BJ (cell line): ENCODE results near the gene WSB2. TPM values are rescaled to one million over a fixed set of nuclear protein-coding genes. Genes with fewer than 3 reads are reported as not detected.

Experiments
- CTCF ChIA-PET: fragments of 350-600 bp; formaldehyde crosslinking; extraction: SDS; loops from one replicate; lab custom pipeline; 2021; ENCODE audit warnings: antibody characterized with exemption, inconsistent platforms; lab: Yijun Ruan, JAX
- POLR2A ChIA-PET: fragments of 300-600 bp; sonication (Branson Sonifier 250); formaldehyde crosslinking; extraction: SDS; loops from one replicate; lab custom pipeline; 2021; ENCODE audit warnings: antibody characterized with exemption; lab: Charles Lee
- DNase-seq: peaks from one replicate; pipeline ENCODE4 v3.0.0-alpha.2; 2011; ENCODE audit warnings: low read depth
- H3K27me3 ChIP-seq: 2 replicates; pipeline ENCODE4 v1.6.0; 2011; ENCODE audit warnings: low read length; ENCODE audit not compliant: control insufficient read depth, insufficient read depth
- H3K36me3 ChIP-seq: 2 replicates; pipeline ENCODE4 v1.5.1; 2011; ENCODE audit warnings: low read length; ENCODE audit not compliant: control insufficient read depth, insufficient read depth
- H3K4me3 ChIP-seq: 2 replicates; pipeline ENCODE4 v1.5.1; 2011; ENCODE audit warnings: low read depth, mild to moderate bottlenecking, control low read depth, low read length
- CTCF ChIP-seq: IDR thresholded peaks from 2 replicates; pipeline ENCODE4 v1.5.1; 2011; ENCODE audit warnings: low read depth, mild to moderate bottlenecking, control low read depth, inconsistent platforms, low read length, moderate library complexity; ENCODE audit not compliant: insufficient read depth
- polyA plus RNA-seq: library from polyadenylated mRNA; depleted of rRNA; stranded (reverse); fragments of >200 nt; gene quantifications from 2 replicates; pipeline ENCODE4 v1.2.3, GENCODE V29; 2011

Gene WSB2
- polyA plus RNA-seq, 1 experiment: 234 TPM

- no peak for TF ChIP-seq CTCF
- DNase-seq: no peak
- POLR2A ChIA-PET: no interaction called here
- Histone ChIP-seq H3K27me3 (no peaks in the 10 kb centered on the region), H3K4me3 (peak overlapping the region; percentile 92), H3K36me3 (no peaks in the 10 kb centered on the region; the same call in 1 of the 2 replicates)
- CTCF ChIA-PET: interaction anchor here (1.0 to 1.8 kb wide), 3 partner anchors 32 to 314 kb away, joined by 3 to 6 read pairs (median 3); partner anchors contain the start of gene SUDS3
Observed at GRCh38 chr12:118061873-118062843, 1.2 kb upstream of the WSB2 start.

GRCh38 chr12:118060301-118061010 is 523 bp downstream of the WSB2 start:
- CTCF ChIA-PET: interaction anchor here (0.6 to 1.2 kb wide), 3 partner anchors 26 to 121 kb away, joined by 3 read pairs; no protein-coding TSS in a partner anchor
- POLR2A ChIA-PET: no interaction called here
- no peak for TF ChIP-seq CTCF
- Histone ChIP-seq H3K36me3 (no peaks in the 10 kb centered on the region), H3K27me3 (no peaks in the 10 kb centered on the region), H3K4me3 (peak overlapping the region; percentile 92)
- no peak for DNase-seq

GRCh38 chr12:118059341-118060191 is 1.4 kb downstream of the WSB2 start:
- POLR2A ChIA-PET: interaction anchor here (0.6 to 0.8 kb wide), 2 partner anchors 45 to 348 kb away, joined by 3 to 7 read pairs; no protein-coding TSS in a partner anchor
- Histone ChIP-seq H3K4me3 (peak overlapping the region; percentile 92), H3K36me3 (no peaks in the 10 kb centered on the region), H3K27me3 (no peaks in the 10 kb centered on the region)
- CTCF ChIA-PET: no interaction called here
- no peak for TF ChIP-seq CTCF
- no peak for DNase-seq

- H3K36me3 ChIP-seq: no peaks in the 10 kb centered on the region
- CTCF ChIA-PET: no interaction called here
- no peak for DNase-seq
- no peak for TF ChIP-seq CTCF
- H3K4me3 ChIP-seq: no peak overlapping the region
- POLR2A ChIA-PET: no interaction called here
- no peaks in the 10 kb centered on the region for H3K27me3 ChIP-seq
Observed at GRCh38 chr12:118058881-118059280, 2.1 kb downstream of the WSB2 start.
